ENCODE results near the gene ZFC3H1.
"Not testable (repeated sequence)": the region's sequence is repeated elsewhere in the genome, so short reads cannot be mapped to it uniquely, and the experiment has no call there.

Gene ZFC3H1

GRCh38 chr12:71576496-71576895 is 87.2 kb downstream of the ZFC3H1 start:
- Histone ChIP-seq H3K9me2 (replicated peaks; ENCODE audit: control insufficient read depth, low read length) (no peaks in the 10 kb centered on the region), H3K9me3 (ENCODE audit: control insufficient read depth, insufficient read depth, low read length) (no peaks in the 10 kb centered on the region), H3F3A (ENCODE audit: control insufficient read depth, insufficient read depth) (no peaks in the 10 kb centered on the region), H3K4me1 (ENCODE audit: control insufficient read depth, low read length) (no peaks in the 10 kb centered on the region), H4K20me1 (ENCODE audit: control insufficient read depth, insufficient read depth, low read depth, low read length) (no peaks in the 10 kb centered on the region), H3K4me2 (ENCODE audit: low read length) (no peak overlapping the region), H3K79me2 (ENCODE audit: control insufficient read depth, low read length) (no peaks in the 10 kb centered on the region), H3K36me3 (ENCODE audit: control insufficient read depth, low read length) (no peaks in the 10 kb centered on the region), H3K27ac (ENCODE audit: low read depth, low read length) (no peak overlapping the region), H3K27me3 (ENCODE audit: control insufficient read depth, low read length) (peaks cover 2% of the 10 kb centered on the region; the same call in 1 of the 2 replicates), H3K4me3 (ENCODE audit: low read length) (no peak overlapping the region)
- TF ChIP-seq CTCF (IDR thresholded peaks at IDR 0.05; ENCODE audit: low read depth, low read length, poor library complexity, severe bottlenecking) = no peak
- no peak for TF ChIP-seq EZH2phosphoT487 (IDR thresholded peaks at IDR 0.05; ENCODE audit: borderline replicate concordance, low read length)

GRCh38 chr12:71569885-71570284 is 93.8 kb downstream of the ZFC3H1 start:
- not testable (repeated sequence) for H3K79me2 ChIP-seq (ENCODE audit: control insufficient read depth, low read length); H3K27me3 ChIP-seq (ENCODE audit: control insufficient read depth, low read length); H3F3A ChIP-seq (ENCODE audit: control insufficient read depth, insufficient read depth); H3K4me1 ChIP-seq (ENCODE audit: control insufficient read depth, low read length); H3K9me2 ChIP-seq (replicated peaks; ENCODE audit: control insufficient read depth, low read length); H3K9me3 ChIP-seq (ENCODE audit: control insufficient read depth, insufficient read depth, low read length); H4K20me1 ChIP-seq (ENCODE audit: control insufficient read depth, insufficient read depth, low read depth, low read length); H3K4me3 ChIP-seq (ENCODE audit: low read length); H3K36me3 ChIP-seq (ENCODE audit: control insufficient read depth, low read length); H3K27ac ChIP-seq (ENCODE audit: low read depth, low read length); H3K4me2 ChIP-seq (ENCODE audit: low read length)

GRCh38 chr12:71567537-71567936 is 96.1 kb downstream of the ZFC3H1 start:
- TF ChIP-seq EZH2phosphoT487 (IDR thresholded peaks at IDR 0.05; ENCODE audit: borderline replicate concordance, low read length) = no peak
- no peak for TF ChIP-seq CTCF (IDR thresholded peaks at IDR 0.05; ENCODE audit: low read depth, low read length, poor library complexity, severe bottlenecking)
- no peaks in the 10 kb centered on the region for H3K9me2 ChIP-seq (replicated peaks; ENCODE audit: control insufficient read depth, low read length)

GRCh38 chr12:71566655-71567054 is 97.0 kb downstream of the ZFC3H1 start:
- Histone ChIP-seq H3K9me2 (replicated peaks; ENCODE audit: control insufficient read depth, low read length) (no peaks in the 10 kb centered on the region), H4K20me1 (ENCODE audit: control insufficient read depth, insufficient read depth, low read depth, low read length) (no peaks in the 10 kb centered on the region), H3K4me3 (ENCODE audit: low read length) (no peak overlapping the region), H3K4me2 (ENCODE audit: low read length) (no peak overlapping the region), H3K36me3 (ENCODE audit: control insufficient read depth, low read length) (no peaks in the 10 kb centered on the region), H3K79me2 (ENCODE audit: control insufficient read depth, low read length) (no peaks in the 10 kb centered on the region), H3K4me1 (ENCODE audit: control insufficient read depth, low read length) (no peaks in the 10 kb centered on the region), H3K27ac (ENCODE audit: low read depth, low read length) (no peak overlapping the region), H3K27me3 (ENCODE audit: control insufficient read depth, low read length) (peaks cover 6% of the 10 kb centered on the region; the same call in 1 of the 2 replicates), H3K9me3 (ENCODE audit: control insufficient read depth, insufficient read depth, low read length) (no peaks in the 10 kb centered on the region), H3F3A (ENCODE audit: control insufficient read depth, insufficient read depth) (no peaks in the 10 kb centered on the region)
- TF ChIP-seq CTCF (IDR thresholded peaks at IDR 0.05; ENCODE audit: low read depth, low read length, poor library complexity, severe bottlenecking) = no peak
- no peak for TF ChIP-seq EZH2phosphoT487 (IDR thresholded peaks at IDR 0.05; ENCODE audit: borderline replicate concordance, low read length)

More at GRCh38 chr12:71567537-71567936, 96.1 kb downstream of the ZFC3H1 start:
- Histone ChIP-seq H3F3A (ENCODE audit: control insufficient read depth, insufficient read depth) (no peaks in the 10 kb centered on the region), H3K27ac (ENCODE audit: low read depth, low read length) (no peak overlapping the region), H3K4me3 (ENCODE audit: low read length) (no peak overlapping the region), H3K4me2 (ENCODE audit: low read length) (no peak overlapping the region), H3K36me3 (ENCODE audit: control insufficient read depth, low read length) (no peaks in the 10 kb centered on the region), H3K27me3 (ENCODE audit: control insufficient read depth, low read length) (peaks cover 6% of the 10 kb centered on the region; the same call in 1 of the 2 replicates), H3K4me1 (ENCODE audit: control insufficient read depth, low read length) (no peaks in the 10 kb centered on the region), H3K9me3 (ENCODE audit: control insufficient read depth, insufficient read depth, low read length) (no peaks in the 10 kb centered on the region), H4K20me1 (ENCODE audit: control insufficient read depth, insufficient read depth, low read depth, low read length) (no peaks in the 10 kb centered on the region), H3K79me2 (ENCODE audit: control insufficient read depth, low read length) (no peaks in the 10 kb centered on the region)
